GM08714 (cell line): ENCODE measurements around the gene SLC6A18.
"Not testable (repeated sequence)": the region's sequence is repeated elsewhere in the genome, so short reads cannot be mapped to it uniquely, and the experiment has no call there.

Source experiments
- H3K4me3 ChIP-seq: fragments of 200-500 bp; sonication (Bioruptor generic); 2 replicates; pipeline ENCODE4 v1.5.1; 2014; ENCODE audit warnings: mild to moderate bottlenecking, low read length, inconsistent platforms
- ZNF274 ChIP-seq: IDR thresholded peaks from 2 replicates; pipeline ENCODE4 v1.6.1; 2012; ENCODE audit warnings: mild to moderate bottlenecking, low read depth, low read length

The SLC6A18 gene

GRCh38 chr5:1222147-1222546, 3.0 kb upstream of the SLC6A18 start:
- TF ChIP-seq ZNF274, result no peak
- H3K4me3 ChIP-seq, result no peak overlapping the region

DNA sequence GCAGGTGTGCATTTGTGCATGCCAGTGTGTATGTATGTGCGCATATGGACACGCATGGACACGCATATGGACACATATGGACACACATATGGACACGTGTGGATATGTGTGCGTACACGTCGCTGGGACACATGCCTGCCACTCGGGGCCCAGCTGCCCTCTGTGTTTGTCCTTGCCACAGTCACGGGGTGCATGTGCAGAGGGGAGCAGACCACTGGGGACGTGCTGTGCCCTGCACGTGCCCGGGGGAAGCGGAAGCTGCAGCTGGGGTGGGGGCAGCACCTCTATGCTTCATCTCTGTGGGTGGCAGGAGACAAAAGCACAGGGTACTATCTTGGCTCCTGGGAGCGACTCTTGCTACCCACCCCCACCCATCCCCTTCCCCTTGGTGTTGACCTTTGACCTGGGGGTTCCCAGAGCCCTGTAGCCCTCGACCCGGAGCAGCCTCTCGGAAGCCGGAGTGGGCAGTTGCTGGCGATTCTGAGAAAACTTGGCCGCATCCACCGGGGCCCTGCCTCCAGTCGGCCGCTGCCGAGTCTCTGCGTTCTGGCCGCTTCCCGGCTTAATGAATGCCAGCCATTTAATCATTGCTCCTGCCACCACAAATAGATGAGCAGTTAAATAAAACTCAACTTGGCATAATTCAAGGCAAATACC, 2.4 kb upstream of the SLC6A18 start:
- no peak overlapping the region for H3K4me3 ChIP-seq
- TF ChIP-seq ZNF274, result no peak

DNA sequence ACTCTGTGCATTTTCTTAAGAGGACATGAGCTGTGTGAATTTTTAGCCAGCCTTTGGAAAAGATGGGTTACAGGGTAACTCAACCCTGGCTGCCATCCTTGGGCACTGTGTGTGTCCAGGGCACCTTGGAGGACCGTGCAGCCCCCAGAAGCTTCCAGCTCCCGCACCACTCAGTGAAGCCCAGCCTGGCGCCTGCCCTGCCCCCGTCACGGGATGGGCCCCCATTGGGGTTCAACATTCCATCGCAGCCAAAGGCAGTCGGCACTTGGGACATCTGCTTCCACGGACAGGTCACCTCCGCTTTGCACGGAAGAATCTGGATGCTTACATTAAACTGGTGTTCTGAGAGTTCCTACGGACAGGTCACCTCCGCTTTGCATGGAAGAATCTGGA, 1.9 kb upstream of the SLC6A18 start:
- TF ChIP-seq ZNF274, result no peak
- no peak overlapping the region for H3K4me3 ChIP-seq

DNA sequence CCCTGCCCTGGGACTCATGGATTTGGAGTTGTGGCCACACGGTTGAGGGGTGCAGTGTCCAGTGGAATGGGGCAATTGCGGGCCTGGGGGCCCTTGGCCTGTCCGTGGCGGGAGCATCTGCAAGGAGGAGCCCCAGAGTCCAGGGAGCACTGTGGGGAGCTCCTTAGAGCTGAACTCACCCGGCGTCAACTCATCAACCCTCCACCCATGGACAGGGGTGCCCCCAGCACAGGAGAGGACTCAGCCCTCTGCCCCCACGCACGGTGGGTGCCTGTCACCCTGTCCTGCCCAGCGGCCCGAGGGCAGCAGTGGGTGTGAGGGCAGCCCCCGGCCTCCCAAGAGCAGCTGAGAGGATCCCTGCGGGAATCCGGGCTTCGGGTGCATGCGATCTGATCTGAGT, 550 bp upstream of the SLC6A18 start:
- H3K4me3 ChIP-seq, result no peak overlapping the region
- TF ChIP-seq ZNF274, result no peak

- TF ChIP-seq ZNF274, result no peak
- no peak overlapping the region for H3K4me3 ChIP-seq
Observed at GRCh38 chr5:1226231-1226630, 1.1 kb downstream of the SLC6A18 start.

DNA sequence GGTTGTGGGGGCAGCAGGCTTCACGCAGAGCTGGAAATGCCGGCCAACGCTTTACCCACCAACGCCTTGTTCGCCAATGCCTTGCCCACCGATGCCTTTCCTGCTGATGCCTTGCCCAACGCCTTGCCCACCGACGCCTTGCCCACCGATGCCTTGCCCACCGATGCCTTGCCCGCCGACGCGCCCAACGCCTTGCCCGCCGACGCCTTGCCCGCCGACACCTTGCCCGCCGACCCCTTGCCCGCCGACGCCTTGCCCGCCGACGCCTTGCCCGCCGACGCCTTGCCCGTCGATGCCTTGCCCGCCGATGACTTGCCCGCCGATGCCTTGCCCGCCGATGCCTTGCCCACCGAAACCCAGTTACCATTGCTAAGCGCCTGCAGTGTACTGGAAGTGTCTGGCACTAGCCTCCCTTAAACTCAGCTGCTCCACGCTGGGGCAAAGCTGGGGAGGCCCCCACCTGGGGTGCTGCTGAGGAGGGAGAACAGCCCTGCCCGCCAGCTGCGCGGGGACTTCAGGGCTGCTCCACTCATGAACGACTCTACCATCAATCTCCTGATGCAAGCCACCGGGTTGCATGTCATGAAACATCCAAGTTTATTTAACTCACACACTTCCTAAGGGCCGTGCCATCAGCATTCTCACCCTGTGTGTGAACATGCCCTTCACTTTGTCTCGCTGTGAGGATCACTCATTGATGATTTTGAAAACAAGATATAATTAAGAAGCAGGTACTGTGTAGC, 1.8 kb downstream of the SLC6A18 start:
- no peak for TF ChIP-seq ZNF274
- H3K4me3 ChIP-seq, result no peak overlapping the region

DNA sequence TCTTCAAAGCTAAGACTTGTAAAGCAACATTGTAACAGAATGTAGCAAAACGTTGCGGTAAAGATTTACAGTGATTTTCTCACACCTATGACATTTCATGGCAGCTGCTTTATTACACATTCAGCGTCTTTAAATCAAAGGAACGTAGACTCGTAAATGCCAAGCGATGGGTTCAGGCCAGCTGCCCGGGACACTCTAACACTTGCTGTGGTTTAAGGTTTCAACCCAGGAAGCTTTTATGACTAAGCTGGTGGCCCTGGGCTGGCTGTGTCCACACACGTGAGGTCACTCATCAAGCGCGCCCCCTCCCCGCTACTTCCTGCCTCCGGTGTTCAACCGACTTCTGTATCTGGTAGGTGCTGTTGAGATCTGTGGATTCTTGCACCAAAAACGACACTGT, 2.5 kb downstream of the SLC6A18 start:
- TF ChIP-seq ZNF274, result no peak
- no peak overlapping the region for H3K4me3 ChIP-seq

GRCh38 chr5:1228120-1228519, 2.9 kb downstream of the SLC6A18 start:
- H3K4me3 ChIP-seq, result no peak overlapping the region
- no peak for TF ChIP-seq ZNF274

GRCh38 chr5:1229023-1229422, 3.8 kb downstream of the SLC6A18 start:
- H3K4me3 ChIP-seq, result not testable (repeated sequence)

DNA sequence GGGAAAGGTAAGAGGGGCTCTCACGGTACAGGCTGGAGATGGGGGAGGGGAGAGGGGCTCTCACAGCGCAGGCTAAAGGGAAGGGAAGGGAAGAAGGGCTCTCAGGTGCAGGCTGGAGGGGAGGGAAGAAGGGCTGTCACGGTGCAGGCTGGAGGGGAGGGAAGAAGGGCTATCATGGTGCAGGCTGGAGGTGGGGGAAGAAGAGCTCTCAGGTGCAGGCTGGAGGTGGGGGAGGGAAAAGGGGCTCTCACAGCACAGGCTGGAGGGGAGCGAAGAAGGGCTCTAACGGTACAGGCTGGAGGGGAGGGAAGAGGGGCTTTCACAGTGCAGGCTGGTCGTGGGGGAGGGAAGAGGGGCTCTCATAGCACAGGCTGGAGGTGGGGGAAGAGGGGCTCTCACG, 4.6 kb downstream of the SLC6A18 start:
- TF ChIP-seq ZNF274, result no peak
- H3K4me3 ChIP-seq, result no peak overlapping the region

- no peak overlapping the region for H3K4me3 ChIP-seq
- TF ChIP-seq ZNF274, result no peak
Observed at GRCh38 chr5:1230551-1230950, 5.4 kb downstream of the SLC6A18 start.

- TF ChIP-seq ZNF274, result no peak
- H3K4me3 ChIP-seq, result no peak overlapping the region
Observed at GRCh38 chr5:1231354-1231905, 6.2 kb downstream of the SLC6A18 start.

DNA sequence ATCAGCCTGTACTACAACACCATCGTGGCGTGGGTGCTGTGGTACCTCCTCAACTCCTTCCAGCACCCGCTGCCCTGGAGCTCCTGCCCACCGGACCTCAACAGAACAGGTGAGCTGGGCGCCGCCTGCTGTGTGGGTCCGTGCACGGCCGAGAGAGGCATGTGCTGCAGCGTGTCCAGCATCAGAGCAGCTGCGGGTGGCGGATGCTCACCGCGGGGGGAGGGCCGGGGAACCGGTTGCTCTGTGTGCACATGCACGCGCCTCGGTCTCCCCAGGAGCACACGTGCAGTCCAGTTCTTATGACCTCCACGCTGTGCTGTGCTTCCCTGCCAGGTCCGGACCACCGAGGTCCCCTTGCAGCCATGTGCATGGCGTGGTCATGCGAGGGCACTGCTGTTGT, 7.6 kb downstream of the SLC6A18 start:
- no peak overlapping the region for H3K4me3 ChIP-seq
- no peak for TF ChIP-seq ZNF274

DNA sequence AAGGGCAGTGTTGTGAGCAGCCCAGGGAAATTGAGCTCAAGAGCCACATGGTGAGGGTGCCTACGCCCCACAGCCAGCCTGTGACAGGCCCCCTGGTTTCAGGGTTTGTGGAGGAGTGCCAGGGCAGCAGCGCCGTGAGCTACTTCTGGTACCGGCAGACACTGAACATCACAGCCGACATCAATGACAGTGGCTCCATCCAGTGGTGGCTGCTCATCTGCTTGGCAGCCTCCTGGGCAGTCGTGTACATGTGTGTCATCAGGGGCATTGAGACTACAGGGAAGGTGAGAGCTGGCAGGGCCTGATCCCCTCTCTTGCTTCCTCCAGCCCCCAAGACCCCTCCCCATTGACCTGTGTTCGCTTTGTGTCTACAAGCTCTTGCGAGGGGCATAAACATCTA, 10.2 kb downstream of the SLC6A18 start:
- no peak overlapping the region for H3K4me3 ChIP-seq
- no peak for TF ChIP-seq ZNF274

DNA sequence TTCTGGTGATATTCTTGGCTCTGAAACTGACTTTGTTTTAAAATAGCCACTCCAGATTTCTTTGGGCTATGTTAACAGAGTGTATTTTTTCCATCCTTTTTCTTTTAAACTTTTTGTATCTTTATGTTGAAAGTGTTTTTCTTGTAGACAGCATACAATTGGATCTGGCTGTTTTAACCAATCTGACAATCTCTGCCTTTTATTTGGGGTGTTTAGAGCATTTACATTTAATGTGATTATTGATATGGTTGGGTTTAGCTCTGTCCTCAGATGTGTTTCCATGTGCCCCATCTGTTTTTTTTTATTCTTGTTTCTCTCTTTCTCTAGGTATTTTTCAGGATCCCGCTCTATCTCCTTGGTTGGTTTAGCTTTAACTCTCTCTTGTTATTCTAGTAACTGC, 10.7 kb downstream of the SLC6A18 start:
- H3K4me3 ChIP-seq, result no peak overlapping the region
- TF ChIP-seq ZNF274, result no peak
